H1 (cell line): ENCODE measurements around the gene TMEM255B. TPM values are rescaled to one million over a fixed set of nuclear protein-coding genes. Genes with fewer than 3 reads are reported as not detected.

Source experiments
- CHD7 ChIP-seq: fragments of 300-600 bp; sonication (generic); IDR thresholded peaks from 2 replicates; pipeline ENCODE4 v1.7.1; 2012; ENCODE audit warnings: low read length, moderate library complexity, mild to moderate bottlenecking, inconsistent platforms; ENCODE audit not compliant: insufficient replicate concordance
- EZH2 ChIP-seq: fragments of 200-600 bp; sonication (generic); IDR thresholded peaks from 2 replicates; pipeline ENCODE4 v1.7.1; 2012; ENCODE audit warnings: low read depth, mild to moderate bottlenecking, moderate library complexity, low read length, inconsistent platforms; ENCODE audit not compliant: severe bottlenecking
- PHF8 ChIP-seq: fragments of 200-600 bp; sonication (generic); conservative IDR thresholded peaks from 2 replicates; pipeline ENCODE4 v1.7.1; 2012; ENCODE audit warnings: low read depth, mild to moderate bottlenecking, inconsistent platforms, low read length, moderate library complexity
- RBBP5 ChIP-seq: IDR thresholded peaks from 2 replicates; pipeline ENCODE4 v1.7.1; 2012; ENCODE audit warnings: low read depth, mild to moderate bottlenecking, inconsistent platforms, low read length, moderate library complexity, borderline replicate concordance
- RNF2 ChIP-seq: fragments of 200-900, 300-1000 bp; sonication (generic); IDR thresholded peaks from 2 replicates; pipeline ENCODE4 v1.7.1; 2016; ENCODE audit warnings: borderline replicate concordance, low read depth, mild to moderate bottlenecking, antibody characterized with exemption, low read length; ENCODE audit not compliant: poor library complexity, severe bottlenecking; ENCODE audit errors: missing control alignments
- SUZ12 ChIP-seq: fragments of 200-600 bp; sonication (generic); IDR thresholded peaks from 2 replicates; pipeline ENCODE4 v1.6.1; 2012; ENCODE audit warnings: mild to moderate bottlenecking, inconsistent platforms, low read length, moderate library complexity, mixed read lengths
- polyA plus RNA-seq, 7 experiments: library from polyadenylated mRNA; depleted of rRNA in 3 of 7; stranded (reverse) in 5 of 7; unstranded in 2 of 7; fragments of >200 nt in 5 of 7; fragments of 200-250 nt in 2 of 7; gene quantifications; 1 replicate in 5 of 7; 2 replicates in 1 of 7; 4 replicates in 1 of 7; pipeline versions ENCODE4 v1.2.1 to v1.2.3, GENCODE V29; 2011 to 2013; ENCODE audit warnings: missing spikeins in 2 of 7, mixed read lengths in 2 of 7
- total RNA-seq: library from RNA; stranded (reverse); fragmentation: NEBNext Ultra II Directional; extraction: Animal tissue kit (Norgen Biotek cat#: 25700); gene quantifications from 2 replicates; pipeline ENCODE4 v1.2.1, GENCODE V29; 2021

TMEM255B gene
- total and polyA plus RNA-seq, 2 of the 8 experiments (the other 6 are each of a cell fraction or from before 2014, with no cell fraction given) = 3.4 to 4.4 TPM

DNA sequence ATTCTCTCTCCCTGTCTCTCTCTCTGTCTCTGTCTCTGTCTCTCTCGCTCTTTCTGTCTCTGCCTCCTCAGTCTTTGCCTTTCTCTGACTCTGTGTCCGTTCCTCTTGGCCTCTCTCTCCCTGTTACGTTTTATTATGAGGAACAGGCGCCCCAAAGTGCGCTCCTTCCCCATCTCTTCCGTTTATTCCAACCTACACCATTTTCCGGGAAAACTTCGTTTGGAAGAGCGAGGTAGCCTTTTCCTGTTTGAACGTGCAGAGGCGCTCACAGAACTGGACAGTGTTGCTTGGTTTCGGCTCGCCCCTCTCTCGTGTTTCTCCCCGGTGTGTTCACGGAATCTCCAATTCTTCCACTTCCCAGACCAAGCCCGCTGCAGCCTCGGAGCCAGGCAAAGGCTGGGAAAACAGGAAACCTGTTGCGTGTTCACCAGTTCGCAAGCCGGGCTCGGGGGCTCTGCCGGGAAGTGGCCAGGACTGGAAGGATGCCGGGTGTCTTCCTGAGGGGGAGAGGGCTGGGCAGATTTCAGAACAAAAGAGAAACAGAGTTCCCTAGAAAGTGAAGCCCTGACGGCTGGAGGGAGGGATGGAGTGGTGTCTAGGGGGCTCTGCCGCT is 605 bp downstream of the TMEM255B start (continued):
- TF ChIP-seq CHD7 (no peak), PHF8 (0 out of 2 replicates have a peak, but pooled peaks have one; percentile 13), SUZ12 (peak; percentile 61), RBBP5 (0 out of 2 replicates have a peak, but pooled peaks have one; percentile 11), RNF2 (peak; percentile 66), EZH2 (peak; percentile 70)
